T-cell (primary cell): Measurements from ENCODE around the gene ERCC4. TPM values are rescaled to one million over a fixed set of nuclear protein-coding genes. Genes with fewer than 3 reads are reported as not detected.

ENCODE experiments used
- ATAC-seq, 4 experiments: fragments of 200-7000 bp in 3 of 4; fragments of 150-1000 bp in 1 of 4; cut with Tn5 transposase; replicated peaks in 1 of 4; 1 replicate in 3 of 4; 2 replicates in 1 of 4; pipeline ENCODE4 v1.10.0; 2021; ENCODE audit warnings: moderate library complexity in 3 of 4, mild to moderate bottlenecking in 2 of 4, moderate number of reproducible peaks in 1 of 4
- CTCF ChIA-PET, 2 donors: fragments of 300-600 bp; sonication (Branson Sonifier 250); formaldehyde crosslinking; loops; one replicate each; lab custom pipeline; 2022; ENCODE audit warnings: antibody characterized with exemption in 2 of 2; lab: Charles Lee
- POLR2A ChIA-PET, 2 donors: fragments of 300-600 bp; sonication (Branson Sonifier 250); formaldehyde crosslinking; loops; one replicate each; lab custom pipeline; 2022; ENCODE audit warnings: antibody characterized with exemption in 2 of 2; lab: Charles Lee
- DNase-seq, 35 experiments: peaks; one replicate each; pipeline versions ENCODE4 v3.0.0 to v3.0.0-alpha.2; 2013 to 2023
- H3K27ac ChIP-seq: one replicate; pipeline ENCODE4 v1.5.1; 2013; ENCODE audit warnings: low read length
- H3K27me3 ChIP-seq, 2 experiments: replicated peaks in 1 of 2; 1 replicate in 1 of 2; 2 replicates in 1 of 2; pipeline versions ENCODE4 v1.6.1 to v1.7.0; 2013; ENCODE audit warnings: low read length in 1 of 2, mixed read lengths in 1 of 2; ENCODE audit not compliant: control insufficient read depth in 2 of 2, insufficient read depth in 2 of 2; ENCODE audit errors: extremely low read depth in 1 of 2
- H3K36me3 ChIP-seq, 2 donors: 1 replicate in 1 of 2; 2 replicates in 1 of 2; pipeline versions ENCODE4 v1.6.1 to v1.7.0; 2013; ENCODE audit warnings: low read length in 1 of 2; ENCODE audit not compliant: control insufficient read depth in 2 of 2, insufficient read depth in 1 of 2; ENCODE audit errors: extremely low read depth in 1 of 2
- H3K4me1 ChIP-seq, 2 experiments: 1 replicate in 1 of 2; 2 replicates in 1 of 2; pipeline versions ENCODE4 v1.6.1 to v1.7.0; 2013; ENCODE audit warnings: low read length in 2 of 2, mixed read lengths in 1 of 2; ENCODE audit not compliant: insufficient read depth in 2 of 2, control insufficient read depth in 1 of 2; ENCODE audit errors: extremely low read depth in 1 of 2
- H3K4me3 ChIP-seq, 2 donors: 1 replicate in 1 of 2; 2 replicates in 1 of 2; pipeline versions ENCODE4 v1.5.1 to v1.7.0; 2013; ENCODE audit warnings: mild to moderate bottlenecking in 2 of 2, low read length in 1 of 2, moderate library complexity in 1 of 2; ENCODE audit not compliant: control insufficient read depth in 1 of 2; ENCODE audit errors: extremely low read depth in 1 of 2
- H3K9me3 ChIP-seq: 2 replicates; pipeline ENCODE4 v1.7.0; 2013
- H3K27ac Mint-ChIP-seq, 2 donors: one replicate each; pipeline ENCODE4 v1.8.0; 2020 to 2021; ENCODE audit warnings: mild to moderate bottlenecking in 2 of 2, mixed read lengths in 2 of 2
- H3K27me3 Mint-ChIP-seq, 2 donors: one replicate each; pipeline ENCODE4 v1.8.0; 2021 to 2022; ENCODE audit warnings: mixed read lengths in 2 of 2
- H3K36me3 Mint-ChIP-seq: one replicate; pipeline ENCODE4 v1.8.0; 2021; ENCODE audit warnings: mixed read lengths
- H3K4me1 Mint-ChIP-seq, 3 donors: one replicate each; pipeline ENCODE4 v1.8.0; 2020 to 2022; ENCODE audit warnings: mixed read lengths in 3 of 3, mild to moderate bottlenecking in 1 of 3
- H3K4me3 Mint-ChIP-seq, 3 donors: one replicate each; pipeline ENCODE4 v1.8.0; 2020 to 2022; ENCODE audit warnings: mild to moderate bottlenecking in 3 of 3, mixed read lengths in 3 of 3, moderate library complexity in 3 of 3
- H3K9me3 Mint-ChIP-seq, 3 donors: one replicate each; pipeline ENCODE4 v1.8.0; 2020 to 2022; ENCODE audit warnings: mixed read lengths in 3 of 3
- WGBS: methylation state at CpG from one replicate; pipeline ENCODE4 v1.1.5; 2013; ENCODE audit warnings: missing lambda C conversion rate; ENCODE audit not compliant: insufficient coverage; 5-methylcytosine and 5-hydroxymethylcytosine counted together
- total RNA-seq, 35 experiments: library from RNA in 6 of 35; stranded (reverse) in 6 of 35; fragments of 120-200 nt in 1 of 35; gene quantifications; one replicate each; pipeline versions ENCODE4 v1.2.1 to v1.2.4 and lab custom pipeline; 2013 to 2026

Gene ERCC4
- total RNA-seq, 5 donors from 2014 or later (not counting 1 experiment from before 2014, with no cell fraction given) = 11.6 to 13.7 (median 13.3) TPM

DNA sequence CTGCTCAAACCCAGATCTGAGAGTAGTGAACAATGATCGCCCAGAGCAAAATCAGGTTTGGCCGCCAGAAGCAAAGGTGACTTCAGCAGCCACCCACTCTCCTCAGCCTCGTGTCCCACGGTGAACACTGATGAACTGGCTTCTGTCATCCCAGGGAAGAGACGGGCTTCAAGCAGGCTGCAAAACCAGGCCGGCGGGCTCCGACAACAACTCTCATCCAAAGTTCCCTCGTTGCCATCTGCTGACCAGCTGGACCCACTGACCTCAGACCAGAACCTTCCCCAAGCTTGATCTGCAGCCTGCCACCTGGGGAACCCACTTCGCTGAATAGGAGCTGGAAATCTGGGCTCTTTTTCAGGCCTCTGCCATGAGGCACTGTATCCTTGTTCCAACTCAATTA, 81.6 kb downstream of the ERCC4 start:
- peaks cover 6 to 12% of the 10 kb centered on the region in 2 experiments for H3K4me1 ChIP-seq
- ChIA-PET POLR2A (no interaction called here), CTCF (no interaction called here)
- Mint-ChIP-seq H3K4me1 (peaks cover 17 to 28% (median 18%) of the 10 kb centered on the region in 3 donors), H3K36me3 (no peaks in the 10 kb centered on the region), H3K27ac (no peak overlapping the region), H3K27me3 (peaks cover 0 to 17% of the 10 kb centered on the region in 2 donors), H3K9me3 (no peaks in the 10 kb centered on the region), H3K4me3 (no peak overlapping the region)
- H3K4me3 ChIP-seq = no peak overlapping the region
- no peak for DNase-seq
- peaks cover 0 to 25% of the 10 kb centered on the region in 2 experiments for H3K27me3 ChIP-seq
- no peak overlapping the region for H3K27ac ChIP-seq
- no peaks in the 10 kb centered on the region for H3K36me3 ChIP-seq
- H3K9me3 ChIP-seq = no peaks in the 10 kb centered on the region
- 84% methylated on average over 6 of the region's 10 CpGs for WGBS
- ATAC-seq = no peak

Other genes with a start within 250 kb of the ERCC4 start
- 10 to 100 TPM; 18.2 to 37.0 (median 21.0) TPM for gene MRTFB, start 151.2 kb downstream of the ERCC4 start, total RNA-seq